ENCODE data around the gene DENND10.
A peak's percentile ranks its signal among the peaks of the same experiment; 100 is the strongest.
"Not testable (repeated sequence)": the region's sequence is repeated elsewhere in the genome, so short reads cannot be mapped to it uniquely, and the experiment has no call there.

The DENND10 gene, protein sequence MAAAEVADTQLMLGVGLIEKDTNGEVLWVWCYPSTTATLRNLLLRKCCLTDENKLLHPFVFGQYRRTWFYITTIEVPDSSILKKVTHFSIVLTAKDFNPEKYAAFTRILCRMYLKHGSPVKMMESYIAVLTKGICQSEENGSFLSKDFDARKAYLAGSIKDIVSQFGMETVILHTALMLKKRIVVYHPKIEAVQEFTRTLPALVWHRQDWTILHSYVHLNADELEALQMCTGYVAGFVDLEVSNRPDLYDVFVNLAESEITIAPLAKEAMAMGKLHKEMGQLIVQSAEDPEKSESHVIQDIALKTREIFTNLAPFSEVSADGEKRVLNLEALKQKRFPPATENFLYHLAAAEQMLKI

DNA sequence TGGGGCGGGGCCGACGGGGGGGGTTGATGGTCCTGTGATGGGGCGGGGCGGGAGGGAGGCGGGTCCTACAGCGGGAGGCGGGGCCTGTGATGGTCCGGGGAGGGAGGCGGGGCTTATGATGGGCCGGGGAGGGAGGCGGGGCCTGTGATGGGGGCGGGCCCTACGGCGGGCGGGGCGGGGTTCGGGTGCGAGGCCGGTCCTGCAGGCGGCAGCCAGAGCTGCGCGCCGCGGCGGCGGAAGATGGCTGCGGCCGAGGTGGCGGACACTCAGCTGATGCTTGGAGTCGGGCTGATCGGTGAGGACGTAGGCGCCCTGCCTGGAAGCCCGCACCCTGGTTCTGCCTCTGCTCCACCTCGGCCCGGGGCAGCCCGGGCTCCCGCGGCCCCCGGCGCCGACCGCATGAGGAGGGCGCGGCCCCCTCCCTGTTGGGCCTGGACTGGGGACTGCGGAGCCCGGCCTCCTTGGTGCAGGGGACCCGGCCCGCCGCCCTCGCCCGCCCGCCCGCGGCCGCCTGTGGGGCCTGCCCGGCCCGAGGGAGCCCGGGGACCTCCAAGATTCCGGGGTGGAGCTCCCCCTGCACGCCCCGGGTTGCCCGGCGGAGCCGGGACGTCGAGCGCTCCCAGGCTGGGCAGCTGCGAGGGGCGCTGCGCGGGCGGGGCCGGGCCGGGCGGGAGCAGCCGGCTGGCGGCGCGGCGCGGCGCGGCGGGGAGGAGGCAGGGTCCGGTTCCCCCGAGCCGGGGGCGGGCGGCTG, at the start of gene DENND10:
Gene DENND10, plus strand, starts transcription at position 211 of the 751 bp plus-strand sequence. Its CDS starts 30 bp downstream, at position 241.
- peak; percentile 11 for DNase-seq

DNA sequence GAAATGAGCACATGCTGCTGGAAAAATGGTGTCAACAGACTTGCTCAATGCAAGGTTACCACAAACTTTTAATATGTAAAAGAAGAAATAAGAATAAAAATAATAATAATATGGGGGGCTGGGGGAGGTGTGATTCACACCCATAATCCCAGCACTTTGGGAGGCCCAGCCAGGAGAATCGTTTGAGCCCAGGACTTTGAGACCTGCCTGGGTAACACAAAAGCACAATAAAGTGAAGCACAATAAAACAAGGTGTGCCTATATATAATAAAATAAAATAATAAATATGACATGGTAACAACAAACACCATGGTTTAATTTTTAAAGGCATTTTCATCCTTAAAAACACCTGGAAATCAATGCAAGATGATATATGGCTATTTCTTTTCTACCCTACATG, 48.4 kb upstream of the DENND10 start:
- no peak for DNase-seq

DNA sequence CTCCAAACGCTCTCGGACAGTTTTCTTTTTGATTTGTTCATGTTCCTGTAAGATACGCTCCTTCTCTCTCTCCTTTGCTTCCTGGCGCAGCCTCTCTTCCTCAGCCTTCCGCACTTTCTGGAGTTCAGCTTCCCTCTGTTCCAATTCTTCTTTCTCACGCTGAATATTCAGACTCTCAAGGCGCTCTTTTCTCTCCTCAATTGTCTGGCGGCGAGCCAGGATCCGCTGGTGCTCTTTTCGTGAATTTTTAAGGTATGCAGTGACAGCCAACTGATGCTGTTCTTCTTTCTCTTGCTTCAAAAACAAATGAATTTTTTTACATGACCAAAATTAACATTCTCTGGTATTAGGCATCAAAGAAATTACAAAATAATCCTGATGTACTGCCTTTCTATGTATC, 45.9 kb upstream of the DENND10 start:
- DNase-seq = no peak

DNA sequence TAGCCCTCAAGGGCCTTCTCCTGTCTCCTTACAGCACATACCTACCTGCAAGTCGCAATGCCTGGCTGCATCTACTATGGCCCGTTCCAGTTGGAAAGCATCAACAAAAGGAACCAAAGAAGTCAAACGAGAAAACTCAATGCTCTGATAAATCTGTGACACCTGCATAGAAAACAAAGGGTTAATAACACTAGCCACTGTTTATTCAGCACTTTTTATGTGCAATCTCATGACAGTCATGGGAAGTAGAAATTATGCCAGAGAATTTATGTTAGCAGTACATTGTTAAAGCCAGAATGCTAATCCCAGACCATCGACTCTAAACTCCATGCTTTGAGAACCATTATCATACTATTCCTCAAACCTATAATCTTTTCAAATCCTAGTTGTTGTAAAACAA, 44.4 kb upstream of the DENND10 start:
- DNase-seq = no peak

DNA sequence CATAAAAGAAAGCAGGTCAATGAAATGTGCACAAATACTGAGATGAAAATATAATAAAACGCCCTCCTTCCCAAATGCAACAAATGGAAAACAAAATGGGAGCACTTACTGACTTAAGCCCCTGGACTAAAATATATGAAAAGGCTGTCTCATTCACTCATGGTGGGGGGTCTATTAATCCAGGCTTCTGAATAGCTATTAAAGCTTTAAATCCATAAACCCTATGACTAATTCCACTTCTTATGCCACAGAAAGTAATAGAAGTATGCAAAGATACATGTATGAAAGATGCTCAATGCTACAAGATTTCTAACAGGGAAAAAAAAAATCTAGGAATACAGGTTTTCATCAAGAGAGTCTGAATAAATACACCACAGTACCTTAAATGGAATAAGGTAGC, 43.8 kb upstream of the DENND10 start:
- DNase-seq = no peak

DNA sequence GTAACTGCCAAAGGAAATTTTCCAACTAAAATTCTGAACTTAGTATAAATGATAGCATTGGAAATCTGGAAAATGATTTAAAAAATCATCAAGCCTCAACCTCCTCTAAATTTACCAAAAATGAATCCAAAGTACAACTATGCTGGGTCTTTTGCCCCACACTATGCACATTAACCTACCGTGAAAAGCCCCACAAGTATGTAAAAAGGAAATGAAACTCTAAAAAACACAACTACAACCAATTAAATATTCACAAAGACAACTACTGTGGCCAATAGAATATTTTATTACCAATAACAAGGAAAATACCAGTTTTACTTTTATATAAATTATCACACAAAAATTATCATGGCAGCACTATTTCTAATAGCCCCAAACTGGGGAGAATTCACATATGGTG, 42.6 kb upstream of the DENND10 start:
- no peak for DNase-seq

DNA sequence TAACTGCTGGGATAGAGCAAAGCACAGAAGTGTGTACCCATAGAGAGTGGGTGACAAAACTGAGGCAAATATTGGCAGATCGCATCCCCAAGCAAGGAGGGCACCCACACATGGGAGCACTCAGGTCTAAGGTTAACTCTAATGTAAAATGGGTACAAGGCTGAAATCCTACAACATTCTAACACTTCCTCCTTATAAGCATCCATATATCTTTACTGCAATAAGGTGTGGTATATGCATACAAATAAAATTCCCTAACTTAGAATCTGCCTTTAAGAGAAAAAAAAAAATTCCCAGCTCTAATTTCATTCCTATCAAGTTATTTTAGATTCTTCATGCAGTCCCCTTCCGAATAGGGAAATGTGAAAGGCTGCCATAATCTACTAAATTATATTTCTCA, 42.0 kb upstream of the DENND10 start:
- DNase-seq = no peak

DNA sequence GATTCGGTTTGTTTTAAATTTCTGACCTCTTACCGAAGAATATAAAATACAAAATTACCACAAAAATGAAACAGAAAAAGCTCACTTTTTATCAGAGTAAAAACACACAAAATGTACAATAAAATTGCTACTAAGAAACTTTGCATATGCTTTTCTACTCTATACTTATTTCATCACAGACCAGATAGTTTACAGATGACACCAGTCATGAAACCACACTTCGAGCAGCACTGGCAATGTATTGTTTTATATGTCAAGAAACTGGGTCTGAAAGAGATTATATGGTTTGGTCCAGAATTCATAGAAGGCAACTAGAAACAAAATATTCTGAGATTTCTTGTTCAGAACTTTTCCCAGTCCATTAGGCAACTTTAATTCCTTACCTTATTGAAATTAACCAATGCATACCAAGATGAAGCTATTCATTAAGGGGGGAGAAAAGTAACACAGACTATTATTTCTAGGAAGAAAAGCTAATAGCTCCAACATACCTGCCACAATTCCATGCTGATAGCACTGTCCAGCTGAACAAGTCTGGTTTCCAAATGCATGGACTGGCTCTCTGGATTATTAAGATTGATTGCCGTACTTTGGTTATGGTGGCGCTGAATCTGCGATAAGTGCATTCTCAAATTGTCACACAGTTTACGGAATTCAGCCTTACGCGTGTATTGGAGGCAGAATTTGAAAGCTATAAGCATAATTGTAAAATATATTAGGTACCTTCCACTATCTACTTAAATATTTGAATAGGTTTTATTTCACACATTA, 33.3 kb upstream of the DENND10 start:
- no peak for DNase-seq

DNA sequence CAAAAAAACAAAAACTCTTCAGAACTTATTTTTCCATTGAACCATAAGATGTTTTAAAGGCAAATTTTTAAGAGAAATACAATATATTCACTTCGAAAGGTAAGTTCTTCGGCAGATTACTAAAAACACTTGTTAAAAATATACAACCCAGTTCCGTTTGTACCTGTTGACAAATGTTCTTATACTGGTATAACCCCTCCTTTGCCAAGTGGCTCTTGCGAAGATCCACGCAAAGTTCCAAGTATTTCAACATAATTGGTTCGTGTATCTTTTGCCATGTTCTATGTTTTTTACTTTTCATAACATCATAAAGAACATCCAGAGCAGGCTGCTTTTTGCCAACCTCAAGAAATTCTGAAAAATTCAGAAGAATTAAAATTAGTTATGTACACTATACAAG, 30.3 kb upstream of the DENND10 start:
- no peak for DNase-seq

DNA sequence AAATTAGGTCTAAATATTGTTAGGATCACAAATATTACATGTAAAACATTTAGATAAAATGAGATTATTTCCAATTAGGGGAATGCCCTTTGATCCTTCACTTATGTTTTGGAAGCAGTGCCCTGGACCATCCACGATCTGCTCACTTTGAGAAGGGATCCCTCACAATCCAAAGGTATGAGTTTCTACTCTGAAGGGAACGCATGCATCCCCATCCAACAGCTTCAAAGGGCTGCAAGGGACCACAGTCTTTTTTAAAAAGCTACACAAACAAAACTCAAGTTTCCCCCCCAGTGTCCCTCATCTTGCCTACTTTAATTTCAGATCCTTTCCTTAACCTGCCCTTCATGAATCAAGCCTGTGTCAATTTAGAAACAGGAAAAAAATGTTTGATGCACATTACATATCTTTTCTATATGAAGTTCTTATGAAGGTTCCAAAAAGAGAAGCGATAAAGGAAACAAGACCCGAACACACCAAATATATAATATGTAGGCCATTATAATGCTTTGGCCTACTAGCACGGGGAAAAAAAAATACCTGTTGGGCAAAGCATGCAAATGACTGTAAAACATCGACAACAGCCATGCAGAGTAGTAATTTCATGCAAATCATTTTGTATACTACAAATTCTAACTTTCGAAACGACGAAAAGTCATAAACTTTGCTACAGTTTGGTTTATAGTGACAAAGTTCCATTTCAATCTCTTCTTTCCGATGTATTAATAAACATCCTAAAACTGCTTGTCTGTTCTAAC, 25.3 kb upstream of the DENND10 start:
- DNase-seq = no peak

DNA sequence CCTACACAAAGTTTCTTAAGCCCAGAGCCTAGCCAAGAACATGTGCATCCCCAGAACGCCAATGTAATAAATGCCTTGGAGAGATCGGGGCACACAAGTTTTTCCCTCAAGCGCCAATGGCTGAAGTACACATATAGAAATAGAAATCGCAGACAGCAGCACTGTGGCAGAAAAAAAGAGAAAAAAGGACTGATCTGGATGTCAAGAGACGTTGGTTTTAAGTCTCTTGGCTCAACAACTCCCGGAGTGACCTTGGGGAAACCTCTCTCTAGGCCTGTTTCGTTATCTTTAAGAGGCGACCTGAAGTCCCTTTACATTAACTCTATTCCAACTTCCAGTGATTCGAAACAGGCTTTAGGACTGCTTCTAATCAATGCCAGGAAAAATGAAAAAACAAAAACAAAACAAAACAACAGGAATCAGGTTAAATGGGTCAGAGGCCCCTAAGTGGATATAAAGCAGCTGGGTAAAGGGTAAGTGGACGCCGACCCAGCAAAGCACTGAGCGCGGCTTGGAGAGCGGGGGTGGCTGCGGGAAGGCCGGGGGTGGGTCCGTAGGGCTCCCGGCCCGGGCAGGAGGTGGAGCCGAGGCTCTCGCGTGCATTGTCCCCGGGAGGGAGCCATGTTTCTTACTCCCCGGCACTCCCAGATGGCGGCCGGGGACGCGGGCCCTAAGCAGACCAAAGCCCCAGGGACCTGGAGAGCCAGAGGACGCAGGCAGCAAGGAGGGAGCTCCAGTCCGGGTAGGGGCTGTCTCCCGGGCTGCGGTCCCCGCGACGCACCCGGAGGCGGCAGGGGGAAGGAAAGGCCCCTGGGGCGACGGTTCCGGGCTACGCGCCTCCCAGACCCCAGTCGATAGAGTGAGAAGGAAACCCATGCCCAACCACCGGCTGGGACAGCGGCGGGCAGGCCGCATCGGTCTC, 24.1 kb upstream of the DENND10 start:
- DNase-seq = no peak

DNA sequence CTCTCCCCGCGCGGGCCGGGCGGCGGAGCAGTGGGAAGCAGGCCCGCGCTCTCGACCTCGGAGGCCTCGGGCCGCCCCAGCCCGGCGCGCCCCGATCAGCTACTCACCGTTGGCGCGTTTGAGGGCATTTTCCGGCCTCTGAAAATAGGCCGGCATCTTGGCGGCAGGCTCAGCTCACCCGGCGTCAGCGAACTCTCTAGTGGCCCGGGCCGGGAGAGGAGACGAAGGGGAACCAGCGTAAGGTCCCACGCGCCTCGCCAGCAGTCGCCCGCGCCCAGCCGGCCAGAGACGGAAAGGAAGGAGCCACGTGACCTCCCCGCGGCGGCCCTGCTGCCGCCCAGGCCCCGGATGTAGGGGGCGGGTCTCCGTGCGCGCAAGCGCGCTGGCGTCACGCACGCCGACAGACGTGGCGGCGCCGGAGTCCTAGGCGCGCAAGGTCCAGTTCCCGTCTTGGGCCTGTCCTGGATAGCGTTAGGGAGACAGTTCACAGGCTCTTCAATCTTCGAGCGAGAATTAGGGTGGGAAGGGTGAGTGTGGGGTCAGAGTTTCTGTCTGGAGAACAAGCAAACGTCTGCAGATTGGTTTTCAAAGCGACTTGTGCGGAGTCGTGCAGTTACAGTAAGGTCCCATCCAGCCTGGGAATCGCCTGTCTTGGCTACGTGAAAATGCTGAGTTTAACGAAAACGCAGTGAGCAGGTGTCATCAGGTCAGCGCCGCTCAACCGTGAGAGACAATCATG, 23.2 kb upstream of the DENND10 start, which contains the start of gene EIF3A:
Gene EIF3A, minus strand, starts transcription at position 297 of the 739 bp plus-strand sequence. Its CDS starts 141 bp downstream, at position 156.
- peak; percentile 51 for DNase-seq

DNA sequence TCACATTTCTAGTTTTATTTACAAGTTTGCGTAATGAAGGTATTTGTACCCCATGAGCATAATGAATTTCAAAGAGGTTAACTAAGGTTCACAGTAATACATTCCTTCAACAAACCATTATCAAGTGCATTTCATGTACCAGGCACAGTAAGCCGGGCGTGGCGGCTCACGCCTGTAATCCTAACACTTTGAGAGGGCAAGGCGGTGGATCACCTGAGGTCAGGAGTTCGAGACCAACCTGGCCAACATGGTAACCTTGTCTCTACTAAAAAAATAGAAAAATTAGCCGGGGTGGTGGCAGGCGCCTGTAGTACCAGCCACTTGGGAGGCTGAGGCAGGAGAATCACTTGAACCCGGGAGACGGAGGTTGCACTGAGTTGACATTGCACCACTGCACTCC, 19.0 kb upstream of the DENND10 start:
- no peak for DNase-seq

DNA sequence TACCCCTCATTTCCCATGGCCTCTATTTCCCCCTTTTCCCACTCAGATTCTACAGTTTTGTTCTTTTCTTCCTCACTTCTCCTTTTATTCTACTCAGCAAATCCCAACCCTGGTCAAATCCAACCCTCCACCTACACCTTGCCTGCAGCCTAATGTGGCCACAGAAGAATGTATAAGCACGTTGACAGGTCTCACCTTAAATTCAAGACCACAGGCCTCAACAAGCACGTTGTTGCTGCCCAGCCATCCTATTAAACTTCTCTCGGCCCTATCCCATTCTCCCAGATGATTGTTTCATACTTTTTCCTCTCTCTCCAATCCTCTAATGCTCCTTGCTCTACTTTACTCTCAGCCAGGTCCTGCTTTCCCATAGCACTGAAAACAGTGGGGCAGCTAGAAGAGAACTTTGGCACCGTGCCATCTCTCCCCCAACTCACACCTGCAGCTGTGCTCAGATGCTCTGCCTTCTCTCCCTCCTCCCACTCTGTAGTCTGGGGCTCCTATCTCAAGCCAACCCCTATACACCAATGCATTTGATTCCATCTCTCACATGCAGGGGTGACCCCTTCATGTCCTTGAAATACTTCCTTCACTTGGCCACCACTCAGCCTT, 16.5 kb upstream of the DENND10 start:
- no peak for DNase-seq

DNA sequence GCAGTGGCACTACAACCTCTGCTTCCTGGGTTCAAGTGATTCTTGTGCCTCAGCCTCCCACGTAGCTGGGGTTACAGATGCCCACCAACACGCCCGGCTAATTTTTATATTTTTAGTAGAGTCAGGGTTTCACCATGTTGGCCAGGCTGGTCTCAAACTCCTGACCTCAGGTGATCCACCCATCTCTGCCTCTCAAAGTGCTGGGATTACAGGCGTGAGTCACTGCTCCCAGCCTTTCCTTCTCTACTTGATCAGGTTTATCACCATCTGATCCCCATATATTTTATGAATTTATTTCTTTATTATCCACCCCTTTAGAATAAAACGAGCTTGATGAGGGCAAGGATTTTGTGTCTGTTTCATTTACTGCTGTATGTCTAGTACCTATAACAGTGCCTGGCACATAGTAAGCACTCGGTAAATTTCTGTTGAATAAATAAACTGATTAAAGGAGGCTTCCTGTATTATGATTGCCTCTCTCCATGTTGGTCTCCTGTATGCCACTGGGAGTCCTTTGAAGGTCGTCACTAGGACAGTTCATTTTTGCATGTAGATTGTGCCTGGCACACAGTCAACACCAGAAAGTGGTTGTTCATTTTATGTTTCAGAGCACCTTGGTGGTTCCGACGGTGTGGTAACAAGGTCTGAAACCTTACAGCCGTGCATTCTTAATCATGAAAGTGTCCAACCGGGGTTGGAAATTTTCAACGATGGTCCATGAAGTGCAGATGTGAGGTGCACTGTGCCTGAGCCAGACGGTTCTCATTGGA, 13.7 kb upstream of the DENND10 start:
- DNase-seq = no peak

DNA sequence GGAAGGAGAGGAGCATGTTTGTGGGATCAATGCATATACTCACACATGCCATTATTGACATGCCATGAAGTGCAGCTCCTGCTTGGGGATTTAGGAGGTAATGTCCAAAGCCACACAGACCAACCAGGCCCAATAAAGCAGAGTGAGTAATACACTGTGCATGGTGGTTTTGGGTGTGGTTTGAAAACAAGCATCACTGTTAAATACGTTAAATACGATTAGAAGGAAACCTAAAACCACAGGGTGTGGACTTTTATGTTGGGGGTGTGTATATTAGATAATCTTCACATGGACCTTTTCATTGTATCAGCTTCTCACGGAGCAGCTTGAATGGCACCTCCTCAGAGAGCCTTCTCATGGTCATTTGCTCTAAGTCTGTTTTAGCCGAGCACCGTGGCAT, 12.9 kb upstream of the DENND10 start:
- DNase-seq = no peak

DNA sequence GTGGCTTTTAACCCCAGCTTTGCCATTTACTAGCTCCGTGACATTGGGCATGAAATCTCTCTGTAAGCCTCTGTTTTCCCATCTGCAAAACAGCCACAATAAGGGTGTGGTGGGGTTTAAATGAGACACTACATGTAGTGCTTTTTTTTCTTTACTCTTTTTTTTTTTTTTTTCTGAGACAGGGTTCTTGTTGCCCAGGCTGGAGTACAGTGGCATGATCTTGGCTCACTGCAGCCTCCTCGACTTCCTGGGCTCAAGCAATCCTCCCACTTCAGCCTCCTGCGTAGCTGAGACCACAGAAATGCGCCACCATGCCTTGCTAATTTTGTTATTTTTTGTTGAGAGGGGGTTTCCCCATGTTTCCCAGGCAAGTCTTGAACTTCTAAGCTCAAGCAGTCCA, 8.3 kb upstream of the DENND10 start:
- no peak for DNase-seq

DNA sequence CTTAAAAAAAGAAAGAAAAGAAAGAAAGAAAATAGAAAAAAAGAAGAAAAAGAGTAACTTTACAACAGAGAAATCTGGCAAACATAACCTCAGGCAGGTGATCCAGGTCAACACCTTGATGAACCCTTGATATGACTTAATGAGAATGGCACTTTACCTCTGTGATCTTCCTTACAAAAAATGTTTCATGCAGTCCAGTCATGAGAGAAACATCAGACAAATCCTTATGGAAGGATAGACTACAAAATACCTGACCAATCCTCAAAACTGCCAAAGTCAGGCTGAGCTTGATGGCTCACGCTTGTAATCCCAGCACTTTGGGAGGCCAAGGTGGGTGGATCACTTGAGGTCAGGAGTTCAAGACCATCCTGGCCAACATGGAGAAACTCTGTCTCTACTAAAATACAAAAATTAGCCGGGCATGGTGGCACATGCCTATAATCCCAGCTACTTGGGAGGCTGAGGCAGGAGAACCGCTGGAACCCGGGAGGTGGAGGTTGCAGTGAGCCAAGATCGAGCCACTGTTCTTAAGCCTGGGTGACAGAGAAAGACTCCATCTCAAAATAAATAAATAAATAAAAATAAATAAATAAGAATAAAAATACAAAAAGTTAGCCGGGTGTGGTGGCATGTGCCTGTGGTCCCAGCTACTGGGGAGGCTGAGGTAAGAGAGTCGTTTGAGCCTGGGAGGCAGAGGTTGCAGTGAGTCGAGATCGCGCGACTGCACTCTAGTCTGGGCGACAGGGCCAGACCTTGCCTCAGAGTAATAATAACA, 7.1 kb upstream of the DENND10 start:
- DNase-seq = not testable (repeated sequence)

DNA sequence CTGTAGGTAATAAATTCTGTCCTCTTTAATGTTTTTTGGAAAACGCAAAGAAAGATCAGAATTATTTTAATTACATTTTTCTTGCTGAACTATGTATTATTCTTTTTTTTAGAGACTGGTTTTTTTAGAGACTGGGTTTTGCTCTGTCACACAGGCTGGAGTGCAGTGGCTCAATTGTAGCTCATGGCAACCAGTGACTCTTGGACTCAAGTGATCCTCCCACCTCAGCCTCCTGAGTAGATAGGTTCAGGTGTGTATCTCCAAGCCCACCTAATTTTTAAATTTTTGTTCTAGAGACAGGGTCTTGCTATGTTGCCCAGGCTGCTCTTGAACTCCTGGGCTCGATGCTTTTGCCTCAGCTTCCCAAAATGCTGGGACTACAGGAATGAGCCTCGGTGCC, 5.3 kb upstream of the DENND10 start:
- no peak for DNase-seq

Data from NCI-H2029 (cell line).